Brain microvascular endothelial cell (primary cell): Measurements from ENCODE around the gene CACNA2D3.

Experiments used
- DNase-seq: peaks from one replicate; pipeline ENCODE4 v3.0.0-alpha.2; 2020
- H3K27ac ChIP-seq: fragments of 250-450 bp; sonication (Bioruptor Pico); 2 replicates; pipeline ENCODE4 v1.5.1; 2020; ENCODE audit warnings: mild to moderate bottlenecking, moderate library complexity
- H3K27me3 ChIP-seq: fragments of 250-450 bp; sonication (Bioruptor Pico); replicated peaks from 2 replicates; pipeline ENCODE4 v1.5.1; 2020; ENCODE audit warnings: mild to moderate bottlenecking
- H3K36me3 ChIP-seq: fragments of 250-450 bp; sonication (Bioruptor Pico); replicated peaks from 2 replicates; pipeline ENCODE4 v1.5.1; 2020; ENCODE audit warnings: mild to moderate bottlenecking
- H3K4me3 ChIP-seq: 2 replicates; pipeline ENCODE4 v1.5.1; 2011; ENCODE audit warnings: low read depth, mild to moderate bottlenecking, control low read depth, low read length, moderate library complexity
- in situ Hi-C: cut with HindIII; loops from 2 replicates; pipeline ENCODE4 v1.10.0; 2017; ENCODE audit warnings: low sequenced_read_pairs, low pct_ligation_motif_present
- TF ChIP-seq, protein P1 (sequence below): IDR thresholded peaks from 2 replicates; pipeline ENCODE4 v1.5.1; 2011; ENCODE audit warnings: low read depth, mild to moderate bottlenecking, moderate library complexity, low read length, control low read depth, inconsistent platforms; ENCODE audit errors: missing control alignments

CACNA2D3 gene

DNA sequence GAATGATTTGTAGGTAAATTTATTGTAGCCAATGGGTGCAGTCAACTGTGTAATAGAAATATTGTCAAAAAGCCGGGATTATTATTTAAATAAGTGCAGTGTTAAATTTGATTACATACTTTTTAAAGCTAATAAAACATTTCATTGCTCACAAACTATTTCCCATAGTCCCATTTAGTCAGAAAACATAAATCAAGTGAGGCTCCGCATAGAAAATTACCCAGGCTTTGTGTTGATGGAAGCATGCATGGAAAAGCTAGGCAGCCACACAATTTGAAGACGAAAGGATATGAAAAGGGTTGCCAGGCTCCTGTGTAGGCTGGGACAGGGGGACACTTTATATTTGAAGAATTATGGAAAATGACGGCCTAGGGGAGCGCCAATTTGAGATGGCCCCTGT is 723.2 kb downstream of the CACNA2D3 start:
- Histone ChIP-seq H3K27me3 (no peaks in the 10 kb centered on the region), H3K4me3 (no peak overlapping the region), H3K27ac (no peak overlapping the region), H3K36me3 (no peaks in the 10 kb centered on the region)
- TF ChIP-seq, protein P1, sequence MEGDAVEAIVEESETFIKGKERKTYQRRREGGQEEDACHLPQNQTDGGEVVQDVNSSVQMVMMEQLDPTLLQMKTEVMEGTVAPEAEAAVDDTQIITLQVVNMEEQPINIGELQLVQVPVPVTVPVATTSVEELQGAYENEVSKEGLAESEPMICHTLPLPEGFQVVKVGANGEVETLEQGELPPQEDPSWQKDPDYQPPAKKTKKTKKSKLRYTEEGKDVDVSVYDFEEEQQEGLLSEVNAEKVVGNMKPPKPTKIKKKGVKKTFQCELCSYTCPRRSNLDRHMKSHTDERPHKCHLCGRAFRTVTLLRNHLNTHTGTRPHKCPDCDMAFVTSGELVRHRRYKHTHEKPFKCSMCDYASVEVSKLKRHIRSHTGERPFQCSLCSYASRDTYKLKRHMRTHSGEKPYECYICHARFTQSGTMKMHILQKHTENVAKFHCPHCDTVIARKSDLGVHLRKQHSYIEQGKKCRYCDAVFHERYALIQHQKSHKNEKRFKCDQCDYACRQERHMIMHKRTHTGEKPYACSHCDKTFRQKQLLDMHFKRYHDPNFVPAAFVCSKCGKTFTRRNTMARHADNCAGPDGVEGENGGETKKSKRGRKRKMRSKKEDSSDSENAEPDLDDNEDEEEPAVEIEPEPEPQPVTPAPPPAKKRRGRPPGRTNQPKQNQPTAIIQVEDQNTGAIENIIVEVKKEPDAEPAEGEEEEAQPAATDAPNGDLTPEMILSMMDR: no peak
- DNase-seq: no peak
- in situ Hi-C loops: no loop called here

DNA sequence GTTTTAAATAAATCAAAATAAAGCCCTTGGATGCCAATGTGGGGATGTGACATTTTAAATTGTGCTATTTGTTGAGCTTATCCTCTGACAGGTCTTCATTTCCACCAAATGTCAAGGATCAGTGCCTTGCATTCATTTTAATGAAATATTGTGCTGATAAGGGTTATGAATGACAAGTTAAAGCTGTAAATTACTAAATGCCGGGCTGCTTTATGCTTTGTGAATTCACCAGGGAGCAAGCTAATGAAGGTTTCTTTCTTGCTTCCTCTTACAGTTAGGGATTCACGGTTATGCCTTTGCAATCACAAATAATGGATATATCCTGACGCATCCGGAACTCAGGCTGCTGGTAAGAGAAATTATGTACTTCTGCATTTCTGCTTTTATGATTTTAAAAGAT is 723.8 kb downstream of the CACNA2D3 start:
- no peak for DNase-seq
- in situ Hi-C loops: no loop called here

DNA sequence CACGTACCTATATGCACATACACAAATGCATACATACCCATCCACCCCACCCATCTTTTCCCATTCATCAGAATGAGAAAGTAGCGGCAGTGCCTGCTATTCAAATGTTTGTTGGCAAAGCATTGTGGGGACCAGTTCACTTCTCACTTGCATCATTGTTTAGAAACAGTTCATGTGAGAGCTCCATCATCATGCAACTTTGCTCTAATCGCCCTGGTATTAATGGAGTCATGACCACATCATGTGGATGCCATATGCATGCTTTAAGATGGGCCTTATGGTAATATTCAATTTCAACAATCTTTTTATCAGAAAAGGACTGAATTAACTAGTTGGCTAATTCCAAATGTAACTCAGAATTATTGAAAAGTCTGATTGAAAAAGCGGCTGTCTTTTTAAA is 725.0 kb downstream of the CACNA2D3 start:
- TF ChIP-seq, protein P1: no peak
- Histone ChIP-seq H3K27ac (no peak overlapping the region), H3K36me3 (no peaks in the 10 kb centered on the region), H3K4me3 (no peak overlapping the region), H3K27me3 (no peaks in the 10 kb centered on the region)
- in situ Hi-C loops: no loop called here
- DNase-seq: no peak

More for the DNA sequence above, 723.8 kb downstream of the CACNA2D3 start:
- no peak overlapping the region for H3K27ac ChIP-seq
- no peaks in the 10 kb centered on the region for H3K36me3 ChIP-seq
- TF ChIP-seq, protein P1: no peak
- no peak overlapping the region for H3K4me3 ChIP-seq
- no peaks in the 10 kb centered on the region for H3K27me3 ChIP-seq

DNA sequence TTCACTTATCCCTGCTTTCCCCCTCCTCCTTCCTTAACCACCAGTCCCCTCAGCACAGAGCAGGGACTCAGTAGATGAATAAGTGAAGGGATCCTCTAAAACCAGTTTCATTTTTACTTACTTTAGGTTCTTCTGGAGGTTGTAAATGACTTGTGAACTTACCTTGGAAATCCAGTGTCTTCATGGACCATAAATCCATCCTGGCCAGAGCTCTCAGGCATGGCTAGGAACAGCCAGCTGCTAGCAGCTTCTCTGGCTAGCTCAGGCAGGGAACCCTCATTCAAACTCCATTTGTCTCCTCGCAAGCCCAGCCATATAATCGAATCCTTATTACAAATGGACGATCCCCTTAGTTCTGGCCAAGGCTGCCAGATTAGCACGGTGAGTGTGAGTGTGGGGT is 727.0 kb downstream of the CACNA2D3 start:
- H3K36me3 ChIP-seq: no peaks in the 10 kb centered on the region
- in situ Hi-C loops: no loop called here
- DNase-seq: no peak
- no peak overlapping the region for H3K4me3 ChIP-seq
- TF ChIP-seq, protein P1: no peak
- no peaks in the 10 kb centered on the region for H3K27me3 ChIP-seq
- H3K27ac ChIP-seq: no peak overlapping the region

DNA sequence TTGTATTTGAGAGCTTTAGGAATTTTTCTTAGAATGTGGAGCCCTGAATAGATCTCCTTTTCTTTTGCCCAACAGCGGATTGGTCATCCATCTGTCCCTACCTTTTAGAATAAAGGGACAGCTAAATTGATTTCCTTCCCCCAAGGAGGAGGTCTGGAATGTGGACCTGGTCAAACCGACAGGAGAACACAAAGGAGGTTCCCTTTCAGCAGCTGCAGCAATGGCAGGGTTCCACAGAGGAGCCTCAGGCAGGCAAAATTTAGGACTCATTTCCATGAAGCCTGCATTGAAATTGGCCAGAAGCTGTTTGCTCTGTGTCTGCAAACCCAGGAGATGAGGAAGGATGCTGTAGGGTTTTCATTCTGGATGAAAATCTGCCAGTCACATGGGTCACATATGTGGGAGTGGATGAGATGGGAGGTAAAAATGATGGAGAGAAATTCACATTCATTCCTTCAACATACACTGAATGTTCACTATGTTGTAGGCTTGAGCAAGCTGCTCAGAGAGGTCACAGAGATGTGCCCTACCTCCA is 728.2 kb downstream of the CACNA2D3 start:
- Histone ChIP-seq H3K36me3 (no peaks in the 10 kb centered on the region), H3K27ac (no peak overlapping the region), H3K4me3 (no peak overlapping the region), H3K27me3 (no peaks in the 10 kb centered on the region)
- TF ChIP-seq, protein P1: no peak
- no peak for DNase-seq
- in situ Hi-C loops: loop anchor here (25.0 kb wide), 1 partner anchor 637 kb away; the partner anchor contains the start of gene WNT5A

DNA sequence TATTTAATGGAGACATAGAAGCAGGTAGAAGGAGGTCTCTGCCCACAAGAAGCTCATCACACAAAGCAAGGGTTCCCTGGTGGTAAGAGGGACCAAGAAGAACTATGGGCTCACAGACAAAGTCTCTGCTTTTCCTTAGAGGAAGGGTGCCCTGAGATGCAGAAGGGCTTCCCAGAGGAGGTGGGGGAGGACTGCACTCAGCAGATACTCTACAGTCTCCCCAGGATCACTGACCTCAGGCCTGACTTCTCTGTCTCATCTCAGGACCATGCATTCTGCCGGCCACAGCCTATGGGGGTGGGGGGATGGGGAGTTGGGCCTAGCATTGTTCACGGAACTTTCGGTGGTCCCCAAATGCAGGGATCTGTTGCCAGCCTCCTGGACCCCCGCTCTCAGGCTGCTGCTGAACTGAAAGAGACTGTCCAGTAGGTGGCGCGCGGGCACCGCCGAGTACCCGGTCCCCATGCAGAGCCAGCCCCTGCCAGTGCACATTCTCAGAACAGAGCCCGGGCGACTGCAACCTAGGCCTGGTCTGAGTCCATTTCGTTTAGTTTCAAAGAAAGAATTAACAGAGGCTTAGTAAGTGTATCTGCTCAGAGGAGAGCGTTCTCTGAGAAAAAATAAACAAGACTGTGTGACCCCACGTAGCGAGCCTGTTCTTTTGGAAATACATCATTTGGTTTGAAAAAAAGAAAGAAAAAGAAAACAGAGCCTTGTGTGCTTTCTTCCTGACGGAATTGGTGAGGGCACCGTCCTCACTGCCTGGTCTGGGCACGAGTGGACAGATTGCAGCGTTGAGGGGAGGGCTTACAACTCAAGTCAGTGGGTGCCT is 731.4 kb downstream of the CACNA2D3 start:
- in situ Hi-C loops: loop anchor here (25.0 kb wide), 1 partner anchor 634 kb away; the partner anchor contains the start of gene WNT5A
- no peak overlapping the region for H3K4me3 ChIP-seq

More for the DNA sequence above, 731.4 kb downstream of the CACNA2D3 start:
- Histone ChIP-seq H3K27me3 (no peaks in the 10 kb centered on the region), H3K27ac (no peak overlapping the region), H3K36me3 (no peaks in the 10 kb centered on the region)
- TF ChIP-seq, protein P1: peak; percentile 93
- peak; percentile 49 for DNase-seq
